Measurements from ENCODE around the gene PTCHD4.

PTCHD4 gene

GRCh38 chr6:48099713-48100587 lies 11.0 kb downstream of the PTCHD4 start:
- no peak for DNase-seq (ENCODE audit: low spot score)

GRCh38 chr6:48098923-48099322 lies 12.1 kb downstream of the PTCHD4 start:
- DNase-seq (ENCODE audit: low spot score) = no peak

GRCh38 chr6:48092550-48093217 lies 18.3 kb downstream of the PTCHD4 start:
- DNase-seq (ENCODE audit: low spot score) = no peak

- no peak for DNase-seq (ENCODE audit: low spot score)
These were observed 20.5 kb downstream of the PTCHD4 start for GRCh38 chr6:48090546-48090945.

- peak; percentile 40 for DNase-seq (ENCODE audit: low spot score)
These were observed 23.5 kb downstream of the PTCHD4 start for GRCh38 chr6:48087448-48087847.

GRCh38 chr6:48086187-48086586 lies 24.8 kb downstream of the PTCHD4 start:
- no peak for DNase-seq (ENCODE audit: low spot score)

GRCh38 chr6:48085131-48085741 lies 25.8 kb downstream of the PTCHD4 start:
- no peak for DNase-seq (ENCODE audit: low spot score)

GRCh38 chr6:48084201-48084600 lies 26.8 kb downstream of the PTCHD4 start:
- DNase-seq (ENCODE audit: low spot score) = no peak

GRCh38 chr6:48080227-48081009 lies 30.6 kb downstream of the PTCHD4 start:
- no peak for DNase-seq (ENCODE audit: low spot score)

- DNase-seq (ENCODE audit: low spot score) = no peak
These were observed 32.9 kb downstream of the PTCHD4 start for GRCh38 chr6:48078120-48078519.

GRCh38 chr6:48075181-48075580 lies 35.8 kb downstream of the PTCHD4 start:
- DNase-seq (ENCODE audit: low spot score) = no peak

- DNase-seq (ENCODE audit: low spot score) = no peak
These were observed 36.8 kb downstream of the PTCHD4 start for GRCh38 chr6:48073976-48074767.

GRCh38 chr6:48071833-48072232 lies 39.2 kb downstream of the PTCHD4 start:
- no peak for DNase-seq (ENCODE audit: low spot score)

- no peak for DNase-seq (ENCODE audit: low spot score)
These were observed 41.7 kb downstream of the PTCHD4 start for GRCh38 chr6:48069280-48069679.

GRCh38 chr6:48068278-48069251 lies 42.4 kb downstream of the PTCHD4 start:
- no peak for DNase-seq (ENCODE audit: low spot score)

- no peak for DNase-seq (ENCODE audit: low spot score)
These were observed 43.1 kb downstream of the PTCHD4 start for GRCh38 chr6:48067886-48068277.

GRCh38 chr6:48067148-48067712 lies 43.8 kb downstream of the PTCHD4 start:
- DNase-seq (ENCODE audit: low spot score) = no peak

- peak; percentile 29 for DNase-seq (ENCODE audit: low spot score)
These were observed 49.6 kb downstream of the PTCHD4 start for GRCh38 chr6:48061265-48061990.
